HEK293T (cell line): ENCODE data around the gene ACSL6.

Experiments
- CTCF ChIA-PET: fragments of 350-600 bp; formaldehyde crosslinking; extraction: SDS; loops from one replicate; lab custom pipeline; 2021; ENCODE audit warnings: antibody characterized with exemption, inconsistent platforms; lab: Yijun Ruan, JAX
- POLR2A ChIA-PET: fragments of 350-600 bp; formaldehyde crosslinking; extraction: SDS; loops from one replicate; lab custom pipeline; 2020; ENCODE audit warnings: antibody characterized with exemption, inconsistent platforms; lab: Yijun Ruan, JAX
- DNase-seq: peaks from one replicate; pipeline ENCODE4 v3.0.0; 2012; ENCODE audit warnings: mixed read lengths; ENCODE audit errors: extremely low spot score
- ARNT ChIP-seq: fragments of 450-650 bp; IDR thresholded peaks from 2 replicates; pipeline ENCODE4 v1.6.1; 2017; ENCODE audit warnings: mild to moderate bottlenecking
- BHLHE40 ChIP-seq: fragments of 450-650 bp; IDR thresholded peaks from 2 replicates; pipeline ENCODE4 v1.6.1; 2016; ENCODE audit warnings: mild to moderate bottlenecking, moderate library complexity, borderline replicate concordance
- CTBP1 ChIP-seq: fragments of 450-650 bp; IDR thresholded peaks from 2 replicates; pipeline ENCODE4 v1.6.1; 2016; ENCODE audit warnings: borderline replicate concordance
- ELF4 ChIP-seq: fragments of 450-650 bp; IDR thresholded peaks from 2 replicates; pipeline ENCODE4 v1.6.1; 2017; ENCODE audit warnings: antibody characterized with exemption
- FOXA1 ChIP-seq: fragments of 450-650 bp; IDR thresholded peaks from 2 replicates; pipeline ENCODE4 v1.6.1; 2016; ENCODE audit warnings: mild to moderate bottlenecking
- FOXK2 ChIP-seq: fragments of 450-650 bp; IDR thresholded peaks from 2 replicates; pipeline ENCODE4 v1.6.1; 2016; ENCODE audit warnings: mild to moderate bottlenecking
- FOXM1 ChIP-seq: fragments of 450-650 bp; IDR thresholded peaks from 2 replicates; pipeline ENCODE4 v1.6.1; 2017; ENCODE audit warnings: mild to moderate bottlenecking, borderline replicate concordance
- HDGF ChIP-seq: fragments of 450-650 bp; IDR thresholded peaks from 2 replicates; pipeline ENCODE4 v1.6.1; 2017; ENCODE audit warnings: antibody characterized with exemption, borderline replicate concordance
- L3MBTL2 ChIP-seq: fragments of 450-650 bp; conservative IDR thresholded peaks from 2 replicates; pipeline ENCODE4 v1.6.1; 2016; ENCODE audit warnings: mild to moderate bottlenecking
- LEF1 ChIP-seq: fragments of 450-650 bp; IDR thresholded peaks from 2 replicates; pipeline ENCODE4 v1.6.1; 2017; ENCODE audit warnings: mild to moderate bottlenecking, borderline replicate concordance
- NFRKB ChIP-seq: fragments of 450-650 bp; IDR thresholded peaks from 2 replicates; pipeline ENCODE4 v1.6.1; 2016; ENCODE audit warnings: mild to moderate bottlenecking, moderate library complexity
- SP1 ChIP-seq: fragments of 450-650 bp; IDR thresholded peaks from 2 replicates; pipeline ENCODE4 v1.6.1; 2017
- SUZ12 ChIP-seq: fragments of 450-650 bp; IDR thresholded peaks from 2 replicates; pipeline ENCODE4 v1.6.1; 2016; ENCODE audit warnings: mild to moderate bottlenecking
- TARDBP ChIP-seq: fragments of 450-650 bp; IDR thresholded peaks from 2 replicates; pipeline ENCODE4 v1.6.1; 2016
- ZNF384 ChIP-seq: fragments of 450-650 bp; IDR thresholded peaks from 2 replicates; pipeline ENCODE4 v1.6.1; 2016
- TF ChIP-seq, protein P1 (sequence below): fragments of 450-650 bp; IDR thresholded peaks from 2 replicates; pipeline ENCODE4 v1.6.1; 2016

ACSL6 gene

DNA sequence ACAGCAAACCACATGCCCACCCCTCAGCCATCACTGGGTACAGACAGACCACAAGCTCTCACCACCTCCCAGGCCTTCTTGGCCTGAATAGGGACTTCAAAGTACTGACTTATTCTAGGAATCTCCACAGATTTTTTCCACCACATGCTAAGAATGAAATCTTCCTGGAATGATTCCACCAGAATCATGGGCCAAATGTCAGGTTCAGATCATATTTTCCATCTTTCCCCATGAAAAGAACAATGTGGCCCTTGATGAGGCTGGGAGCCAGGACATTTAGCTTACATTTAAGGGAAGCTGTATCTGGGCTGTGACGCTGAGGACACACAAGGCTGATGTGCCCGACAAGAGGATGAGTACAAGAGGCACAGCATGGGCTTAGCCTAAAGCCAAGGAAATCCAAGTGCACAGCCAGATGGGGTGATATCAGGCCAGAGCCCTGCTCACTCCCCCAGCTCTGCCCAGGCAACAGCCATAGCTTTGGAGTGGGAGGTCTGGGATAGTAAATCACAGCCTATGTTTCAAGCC lies 28.1 kb downstream of the ACSL6 start:
- TF ChIP-seq CTBP1: no peak
- POLR2A ChIA-PET: no interaction called here
- CTCF ChIA-PET: no interaction called here
- DNase-seq: no peak

DNA sequence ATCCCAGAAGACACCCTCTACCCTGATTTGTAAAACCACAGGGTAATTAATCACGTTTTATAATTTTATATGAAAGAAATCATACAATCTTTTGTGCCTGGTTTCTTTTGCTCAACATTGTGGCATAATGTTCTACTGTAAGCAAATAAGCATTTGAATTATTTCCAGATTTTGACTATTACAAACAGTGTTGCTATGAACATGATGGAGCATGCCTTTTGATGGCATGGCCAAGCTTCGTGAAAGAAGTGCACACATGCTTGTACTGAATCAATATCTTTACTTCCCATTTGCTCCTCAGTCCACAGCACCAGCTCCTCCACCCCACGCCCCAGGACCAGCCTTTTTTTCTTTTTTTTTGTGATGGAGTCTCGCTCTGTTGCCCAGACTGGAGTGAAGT lies 29.9 kb downstream of the ACSL6 start:
- ChIA-PET POLR2A (no interaction called here), CTCF (no interaction called here)
- no peak for DNase-seq
- TF ChIP-seq, protein P1, sequence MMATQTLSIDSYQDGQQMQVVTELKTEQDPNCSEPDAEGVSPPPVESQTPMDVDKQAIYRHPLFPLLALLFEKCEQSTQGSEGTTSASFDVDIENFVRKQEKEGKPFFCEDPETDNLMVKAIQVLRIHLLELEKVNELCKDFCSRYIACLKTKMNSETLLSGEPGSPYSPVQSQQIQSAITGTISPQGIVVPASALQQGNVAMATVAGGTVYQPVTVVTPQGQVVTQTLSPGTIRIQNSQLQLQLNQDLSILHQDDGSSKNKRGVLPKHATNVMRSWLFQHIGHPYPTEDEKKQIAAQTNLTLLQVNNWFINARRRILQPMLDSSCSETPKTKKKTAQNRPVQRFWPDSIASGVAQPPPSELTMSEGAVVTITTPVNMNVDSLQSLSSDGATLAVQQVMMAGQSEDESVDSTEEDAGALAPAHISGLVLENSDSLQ: no peak
- TF ChIP-seq ZNF384 (no peak), ARNT (no peak), ELF4 (no peak), LEF1 (no peak), L3MBTL2 (no peak), FOXK2 (no peak), FOXM1 (no peak), HDGF (no peak), SUZ12 (no peak), FOXA1 (no peak)

DNA sequence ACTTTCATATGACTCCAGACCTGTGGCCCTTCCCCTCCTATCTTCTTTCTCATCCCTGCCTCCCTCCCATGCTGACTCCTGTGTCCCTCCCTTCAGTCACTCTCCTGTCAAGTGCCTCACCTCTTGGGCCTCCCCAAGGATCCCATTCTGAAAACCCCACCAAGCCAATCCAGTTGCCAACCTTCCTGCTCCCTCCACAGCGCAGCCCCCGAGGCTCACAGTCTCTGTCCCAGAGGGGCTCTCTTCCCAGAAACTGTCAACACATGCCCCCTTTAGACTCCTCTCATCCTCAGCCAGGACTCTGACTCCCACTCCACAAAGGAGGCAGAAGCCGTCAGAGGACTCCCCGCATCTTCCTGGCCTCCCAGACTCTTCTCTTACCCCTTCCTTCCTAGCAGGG lies 30.8 kb downstream of the ACSL6 start:
- no peak for TF ChIP-seq ZNF384
- TF ChIP-seq L3MBTL2: no peak
- no peak for TF ChIP-seq HDGF
- no peak for TF ChIP-seq TARDBP
- no peak for TF ChIP-seq SP1
- TF ChIP-seq SUZ12: no peak
- no peak for TF ChIP-seq ARNT
- no peak for TF ChIP-seq LEF1
- TF ChIP-seq ELF4: no peak
- TF ChIP-seq FOXK2: no peak
- ChIA-PET CTCF (interaction anchor here (0.6 kb wide), 1 partner anchor 472 kb away, joined by 3 read pairs; no protein-coding TSS in a partner anchor), POLR2A (no interaction called here)
- DNase-seq: no peak

- DNase-seq: no peak
- TF ChIP-seq BHLHE40 (no peak), LEF1 (no peak), ZNF384 (no peak), CTBP1 (no peak), SUZ12 (no peak), ELF4 (no peak), FOXK2 (no peak), FOXA1 (no peak), L3MBTL2 (no peak)
- TF ChIP-seq, protein P1: no peak
- ChIA-PET CTCF (interaction anchor here (0.5 kb wide), 1 partner anchor 462 kb away, joined by 3 read pairs; no protein-coding TSS in a partner anchor), POLR2A (no interaction called here)
Observed at GRCh38 chr5:131979816-131980215, 31.6 kb downstream of the ACSL6 start.

- DNase-seq: no peak
- no peak for TF ChIP-seq FOXM1
- TF ChIP-seq SP1: no peak
- no peak for TF ChIP-seq TARDBP
- no peak for TF ChIP-seq ARNT
- no peak for TF ChIP-seq HDGF
- TF ChIP-seq NFRKB: no peak
- TF ChIP-seq ZNF384: no peak
- TF ChIP-seq SUZ12: no peak
- TF ChIP-seq, protein P1: no peak
- TF ChIP-seq FOXK2: no peak
- no peak for TF ChIP-seq L3MBTL2
- no peak for TF ChIP-seq CTBP1
- no peak for TF ChIP-seq ELF4
- TF ChIP-seq FOXA1: no peak
- no peak for TF ChIP-seq LEF1
- no peak for TF ChIP-seq BHLHE40
- CTCF ChIA-PET: no interaction called here
- POLR2A ChIA-PET: no interaction called here
Observed at GRCh38 chr5:131977212-131977604, 34.2 kb downstream of the ACSL6 start.

DNA sequence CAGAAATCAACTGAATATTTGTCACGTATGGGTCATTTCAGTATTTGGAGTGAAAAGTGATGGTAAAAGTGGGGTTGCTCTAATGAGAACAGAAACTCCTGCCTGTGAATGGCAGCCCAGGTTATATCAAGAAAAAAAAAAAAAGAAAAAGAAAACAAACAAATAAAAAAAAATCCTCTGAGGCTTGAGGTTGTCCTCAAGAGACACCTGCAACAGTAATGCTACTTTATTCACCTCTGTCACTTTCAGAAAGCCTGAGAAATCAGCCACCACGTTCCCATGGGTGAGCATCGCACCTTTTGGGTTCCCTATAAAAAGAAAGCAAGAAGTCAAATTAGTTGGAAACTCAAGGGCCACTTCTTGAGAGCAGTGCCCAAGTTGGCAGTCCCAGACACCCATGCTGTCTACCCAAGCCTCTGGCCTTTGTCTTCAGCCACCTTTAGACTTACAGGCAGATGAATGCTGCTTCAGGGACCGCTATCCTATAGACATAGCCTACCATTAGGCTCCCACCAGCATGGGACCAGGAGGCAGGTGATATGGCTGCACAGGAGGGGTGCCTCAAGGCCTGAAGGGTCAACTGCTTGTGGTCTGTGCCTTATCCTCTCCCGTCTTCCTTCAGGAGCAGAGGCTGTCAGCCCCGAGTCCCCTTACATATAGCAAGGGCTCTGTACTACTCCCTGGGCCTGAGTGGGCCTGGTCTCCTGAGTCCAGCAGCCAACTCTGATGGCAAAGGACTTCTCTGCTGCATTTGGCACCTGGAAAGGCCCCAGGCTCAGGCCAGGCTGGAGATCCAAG lies 34.8 kb downstream of the ACSL6 start:
- no peak for DNase-seq
- CTCF ChIA-PET: no interaction called here
- POLR2A ChIA-PET: no interaction called here
- no peak for TF ChIP-seq HDGF
- TF ChIP-seq FOXA1: no peak
- TF ChIP-seq LEF1: no peak
- no peak for TF ChIP-seq ARNT
- TF ChIP-seq TARDBP: no peak
- no peak for TF ChIP-seq SP1
- TF ChIP-seq L3MBTL2: no peak
- TF ChIP-seq BHLHE40: no peak
- no peak for TF ChIP-seq FOXM1
- no peak for TF ChIP-seq ELF4
- no peak for TF ChIP-seq FOXK2
- no peak for TF ChIP-seq CTBP1
- TF ChIP-seq, protein P1: no peak
- no peak for TF ChIP-seq ZNF384
- no peak for TF ChIP-seq SUZ12
- no peak for TF ChIP-seq NFRKB
